Measurements from ENCODE around the gene VAC14. TPM values are rescaled to one million over a fixed set of nuclear protein-coding genes. Genes with fewer than 3 reads are reported as not detected.

Gene VAC14
- total RNA-seq, 2 experiments from 2014 or later, result 23.0 to 23.6 TPM

DNA sequence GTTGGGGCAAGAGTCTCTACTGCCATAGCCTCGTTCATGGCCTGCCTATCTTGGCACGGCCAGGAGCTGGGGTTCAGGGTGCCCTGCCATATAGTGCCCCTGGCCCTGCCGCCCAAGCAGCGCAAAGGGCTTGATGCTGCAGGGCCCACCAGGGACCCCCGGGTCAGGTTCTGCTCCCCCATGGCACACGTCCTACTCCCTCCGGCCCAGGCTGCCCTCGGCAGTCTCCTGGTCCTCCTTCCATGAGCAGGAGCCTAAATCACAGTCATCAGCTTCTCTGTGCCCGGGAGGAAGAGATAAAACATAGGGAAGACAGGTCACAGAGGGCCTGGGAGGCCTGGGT, 59.2 kb downstream of the VAC14 start:
- Histone ChIP-seq H3K27me3 (ENCODE audit: control insufficient read depth in 1 of 2, insufficient read depth in 2 of 2, low read length in 2 of 2) (no peaks in the 10 kb centered on the region), H3K4me3 (ENCODE audit: low read length) (no peak overlapping the region), H3K27ac (ENCODE audit: low read depth in 1 of 2, low read length in 2 of 2) (no peak overlapping the region), H3K9me3 (ENCODE audit: control insufficient read depth in 1 of 2, insufficient read depth in 1 of 2, low read length in 2 of 2) (peaks cover 0 to 18% of the 10 kb centered on the region in 2 experiments), H3K4me1 (ENCODE audit: insufficient read depth, low read length) (peaks cover 37% of the 10 kb centered on the region), H3K36me3 (ENCODE audit: insufficient read depth, low read length) (peaks cover 43% of the 10 kb centered on the region)
- DNase-seq (no peak), ATAC-seq (ENCODE audit: poor library complexity) (no peak)
- CTCF ChIA-PET, result no interaction called here
- H3K27me3 Mint-ChIP-seq, result no peaks in the 10 kb centered on the region
- peaks cover 47% of the 10 kb centered on the region for H3K36me3 Mint-ChIP-seq (ENCODE audit: low read depth)
- no peaks in the 10 kb centered on the region for H3K9me3 Mint-ChIP-seq
- peak overlapping the region; percentile 98 for H3K27ac Mint-ChIP-seq
- POLR2A ChIA-PET, result no interaction called here
- TF ChIP-seq, protein P1, sequence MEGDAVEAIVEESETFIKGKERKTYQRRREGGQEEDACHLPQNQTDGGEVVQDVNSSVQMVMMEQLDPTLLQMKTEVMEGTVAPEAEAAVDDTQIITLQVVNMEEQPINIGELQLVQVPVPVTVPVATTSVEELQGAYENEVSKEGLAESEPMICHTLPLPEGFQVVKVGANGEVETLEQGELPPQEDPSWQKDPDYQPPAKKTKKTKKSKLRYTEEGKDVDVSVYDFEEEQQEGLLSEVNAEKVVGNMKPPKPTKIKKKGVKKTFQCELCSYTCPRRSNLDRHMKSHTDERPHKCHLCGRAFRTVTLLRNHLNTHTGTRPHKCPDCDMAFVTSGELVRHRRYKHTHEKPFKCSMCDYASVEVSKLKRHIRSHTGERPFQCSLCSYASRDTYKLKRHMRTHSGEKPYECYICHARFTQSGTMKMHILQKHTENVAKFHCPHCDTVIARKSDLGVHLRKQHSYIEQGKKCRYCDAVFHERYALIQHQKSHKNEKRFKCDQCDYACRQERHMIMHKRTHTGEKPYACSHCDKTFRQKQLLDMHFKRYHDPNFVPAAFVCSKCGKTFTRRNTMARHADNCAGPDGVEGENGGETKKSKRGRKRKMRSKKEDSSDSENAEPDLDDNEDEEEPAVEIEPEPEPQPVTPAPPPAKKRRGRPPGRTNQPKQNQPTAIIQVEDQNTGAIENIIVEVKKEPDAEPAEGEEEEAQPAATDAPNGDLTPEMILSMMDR (IDR thresholded peaks at IDR 0.05), result no peak
- peaks cover 63% of the 10 kb centered on the region for H3K4me1 Mint-ChIP-seq (ENCODE audit: low read depth)
- no peak overlapping the region for H3K4me3 Mint-ChIP-seq
- intact Hi-C loops (cut with DNase I, micrococcal nuclease), result no loop called here

DNA sequence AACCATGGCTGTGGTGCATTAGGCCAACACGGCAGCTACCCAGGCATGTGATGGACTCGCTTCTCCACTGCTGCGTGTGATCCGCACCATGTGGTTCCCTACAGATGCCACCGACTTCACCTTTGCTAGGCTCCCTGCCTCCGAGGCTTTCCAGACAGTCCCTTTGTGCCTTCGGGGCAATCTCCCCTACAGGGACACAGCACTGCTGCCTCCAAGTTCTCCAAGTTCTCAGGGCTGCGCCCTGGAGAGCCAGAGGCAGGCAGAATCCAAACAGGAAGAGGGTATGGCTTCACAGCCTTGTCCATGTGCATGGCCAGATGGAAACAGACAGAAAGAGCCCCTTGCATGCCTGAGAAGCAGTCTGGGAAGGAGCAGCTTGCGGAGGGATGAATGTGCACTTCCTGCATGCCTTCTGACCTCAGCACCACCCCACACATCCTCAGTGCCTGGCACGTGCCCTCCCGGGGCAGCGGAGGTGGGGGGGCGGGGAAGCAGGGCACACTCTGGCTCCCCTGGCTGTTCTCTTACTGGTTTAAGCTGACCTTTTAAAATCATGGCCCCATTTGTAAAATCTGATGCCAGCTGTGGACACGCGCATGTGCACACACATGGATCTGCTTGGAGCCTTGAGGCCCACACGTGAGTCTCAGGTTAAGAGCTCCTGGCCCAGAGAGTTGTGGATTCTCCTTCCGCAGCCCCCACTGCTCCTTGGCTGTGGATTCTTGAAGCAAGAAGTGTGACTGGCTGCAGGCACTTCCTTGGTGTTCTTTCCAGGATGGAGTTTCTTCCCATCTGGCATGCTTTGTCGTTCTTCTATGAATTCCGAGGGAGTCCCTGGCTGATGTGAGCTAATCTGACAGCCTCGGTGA, 59.8 kb downstream of the VAC14 start:
- no peak overlapping the region for H3K4me3 Mint-ChIP-seq
- ChIA-PET CTCF (no interaction called here), POLR2A (no interaction called here)
- H3K9me3 Mint-ChIP-seq, result no peaks in the 10 kb centered on the region
- H3K27me3 Mint-ChIP-seq, result no peaks in the 10 kb centered on the region
- H3K9me3 ChIP-seq (ENCODE audit: control insufficient read depth in 1 of 2, insufficient read depth in 1 of 2, low read length in 2 of 2), result peaks cover 0 to 18% of the 10 kb centered on the region in 2 experiments
- H3K36me3 ChIP-seq (ENCODE audit: insufficient read depth, low read length), result peaks cover 41% of the 10 kb centered on the region
- TF ChIP-seq, protein P1 (IDR thresholded peaks at IDR 0.05), result no peak
- peak; percentile 16 for ATAC-seq (ENCODE audit: poor library complexity)
- peak overlapping the region; percentile 98 for H3K27ac Mint-ChIP-seq
- no peak overlapping the region for H3K27ac ChIP-seq (ENCODE audit: low read depth in 1 of 2, low read length in 2 of 2)
- H3K4me3 ChIP-seq (ENCODE audit: low read length), result no peak overlapping the region
- H3K4me1 ChIP-seq (ENCODE audit: insufficient read depth, low read length), result peaks cover 40% of the 10 kb centered on the region
- peaks cover 45% of the 10 kb centered on the region for H3K36me3 Mint-ChIP-seq (ENCODE audit: low read depth)
- intact Hi-C loops (cut with DNase I, micrococcal nuclease), result no loop called here
- no peaks in the 10 kb centered on the region for H3K27me3 ChIP-seq (ENCODE audit: control insufficient read depth in 1 of 2, insufficient read depth in 2 of 2, low read length in 2 of 2)
- DNase-seq, result peak in 4 of 14 experiments; percentile 9 to 25 (median 20)
- peaks cover 63% of the 10 kb centered on the region for H3K4me1 Mint-ChIP-seq (ENCODE audit: low read depth)

DNA sequence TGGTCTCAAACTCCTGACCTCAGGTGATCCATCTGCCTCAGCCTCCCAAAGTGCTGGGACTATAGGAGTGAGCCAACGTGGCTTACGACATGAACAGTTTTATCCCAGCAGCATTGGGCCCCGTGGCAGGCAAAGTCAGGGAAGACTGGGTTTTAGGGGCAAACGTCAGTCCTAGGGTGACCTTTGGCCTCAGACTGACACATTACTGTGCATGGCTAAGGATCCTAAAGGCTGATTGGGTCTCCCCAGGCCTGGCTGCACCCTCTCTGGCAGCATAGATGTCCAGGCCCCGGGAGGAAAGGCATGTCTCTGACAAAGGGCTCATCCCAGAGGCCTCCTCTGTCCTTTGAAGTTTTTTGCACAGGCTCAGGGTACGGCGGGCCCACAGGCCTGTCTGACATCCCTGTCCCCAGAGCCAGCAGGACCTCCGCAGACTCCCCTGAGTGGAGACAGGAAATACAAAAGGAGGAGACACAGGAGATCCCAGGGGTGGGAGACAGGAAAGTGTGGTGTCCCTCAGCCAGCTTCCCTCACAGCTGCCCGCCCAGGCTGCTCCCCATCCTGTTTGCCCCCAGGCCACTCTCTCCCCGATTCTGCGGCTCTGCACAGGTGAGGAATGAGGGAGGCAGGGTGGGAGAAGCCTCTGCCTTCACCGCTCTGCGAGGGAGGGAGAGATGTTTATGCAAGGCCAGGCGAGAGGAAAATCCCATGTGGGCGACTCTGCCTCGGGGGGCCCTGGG, 60.6 kb downstream of the VAC14 start:
- H3K27ac ChIP-seq (ENCODE audit: low read depth in 1 of 2, low read length in 2 of 2), result no peak overlapping the region
- H3K4me1 ChIP-seq (ENCODE audit: insufficient read depth, low read length), result peaks cover 43% of the 10 kb centered on the region
- H3K36me3 ChIP-seq (ENCODE audit: insufficient read depth, low read length), result peaks cover 41% of the 10 kb centered on the region
- Mint-ChIP-seq H3K27me3 (no peaks in the 10 kb centered on the region), H3K27ac (peak overlapping the region; percentile 98), H3K36me3 (ENCODE audit: low read depth) (peaks cover 37% of the 10 kb centered on the region), H3K4me3 (no peak overlapping the region), H3K9me3 (no peaks in the 10 kb centered on the region), H3K4me1 (ENCODE audit: low read depth) (peaks cover 65% of the 10 kb centered on the region)
- H3K27me3 ChIP-seq (ENCODE audit: control insufficient read depth in 1 of 2, insufficient read depth in 2 of 2, low read length in 2 of 2), result no peaks in the 10 kb centered on the region
- CTCF ChIA-PET, result no interaction called here
- ATAC-seq (ENCODE audit: poor library complexity) (no peak), DNase-seq (no peak)
- POLR2A ChIA-PET, result no interaction called here
- TF ChIP-seq, protein P1 (IDR thresholded peaks at IDR 0.05), result no peak
- intact Hi-C loops (cut with DNase I, micrococcal nuclease), result no loop called here
- H3K4me3 ChIP-seq (ENCODE audit: low read length), result no peak overlapping the region
- H3K9me3 ChIP-seq (ENCODE audit: control insufficient read depth in 1 of 2, insufficient read depth in 1 of 2, low read length in 2 of 2), result peaks cover 0 to 18% of the 10 kb centered on the region in 2 experiments

All from CD4-positive, alpha-beta T cell (primary cell).